Upper lobe of left lung (tissue), 6 donors: ENCODE measurements around the gene CHRM4. TPM values are rescaled to one million over a fixed set of nuclear protein-coding genes. Genes with fewer than 3 reads are reported as not detected.

ENCODE experiments used
- ATAC-seq, 2 donors: fragments of 200-7000 bp; cut with Tn5 transposase; one replicate each; pipeline ENCODE4 v1.9.1; 2022; ENCODE audit warnings: mild to moderate bottlenecking in 2 of 2, moderate library complexity in 2 of 2; ENCODE audit not compliant: low FRiP score in 2 of 2
- DNase-seq, 2 donors: peaks; one replicate each; pipeline ENCODE4 v3.0.0-alpha.2; 2019 to 2020
- H3K27ac ChIP-seq, 4 donors: fragments of 200-600 bp; sonication (generic); one replicate each; pipeline ENCODE4 v1.5.1; 2016 to 2019
- H3K27me3 ChIP-seq, 4 donors: fragments of 200-600 bp; sonication (generic); one replicate each; pipeline ENCODE4 v1.5.1; 2017 to 2019
- H3K36me3 ChIP-seq, 4 donors: fragments of 200-600 bp; sonication (generic); one replicate each; pipeline ENCODE4 v1.5.1; 2016 to 2019
- H3K4me1 ChIP-seq, 4 donors: fragments of 200-600 bp; sonication (generic); one replicate each; pipeline ENCODE4 v1.5.1; 2018 to 2019
- H3K4me3 ChIP-seq, 4 donors: fragments of 200-600 bp; sonication (generic); one replicate each; pipeline ENCODE4 v1.5.1; 2017 to 2019; ENCODE audit warnings: mild to moderate bottlenecking in 2 of 4, moderate library complexity in 1 of 4
- H3K9me3 ChIP-seq, 4 donors: fragments of 200-600 bp; sonication (generic); one replicate each; pipeline ENCODE4 v1.5.1; 2018 to 2019
- CTCF ChIP-seq, 6 experiments: fragments of 450-650 bp in 4 of 6; fragments of 200-600 bp in 2 of 6; sonication (generic) in 2 of 6; IDR thresholded peaks; one replicate each; pipeline ENCODE4 v1.5.1; 2016 to 2019; ENCODE audit warnings: antibody characterized with exemption in 6 of 6
- EP300 ChIP-seq, 4 donors: sonication (generic); formaldehyde crosslinking; IDR thresholded peaks; one replicate each; pipeline ENCODE4 v1.5.1; 2017; ENCODE audit warnings: antibody characterized with exemption in 4 of 4, control low read depth in 2 of 4
- POLR2A ChIP-seq, 4 donors: fragments of 450-650 bp; IDR thresholded peaks; one replicate each; pipeline ENCODE4 v1.5.1; 2016 to 2017; ENCODE audit warnings: antibody characterized with exemption in 4 of 4, mild to moderate bottlenecking in 2 of 4
- POLR2AphosphoS5 ChIP-seq, 2 donors: sonication (generic); formaldehyde crosslinking; IDR thresholded peaks; one replicate each; pipeline ENCODE4 v1.5.1; 2017; ENCODE audit warnings: antibody characterized with exemption in 2 of 2
- WGBS, 2 donors: methylation state at CpG; one replicate each; pipeline ENCODE4 v1.1.5; 2017 to 2018; 5-methylcytosine and 5-hydroxymethylcytosine counted together
- total RNA-seq, 6 donors: library from RNA; depleted of rRNA in 4 of 6; stranded (reverse); fragments of >200 nt in 4 of 6; gene quantifications; one replicate each; pipeline versions ENCODE4 v1.1.0 to v1.2.1, GENCODE V29; 2016 to 2021
- donor health status: DM: no; HTN: no; CAD: no; lungs with moderate emphysema.
- donor health status: DM: no; HTN: yes; CAD: no; lungs with severe emphysema.

The CHRM4 gene
- total RNA-seq, 6 donors from 2014 or later, result 0.34 to 1.4 (median 0.53) TPM; not detected in 2

- Histone ChIP-seq H3K27ac (no peak overlapping the region), H3K36me3 (peaks cover 5 to 60% (median 45%) of the 10 kb centered on the region in 4 donors), H3K4me1 (no peaks in the 10 kb centered on the region), H3K4me3 (no peak overlapping the region), H3K9me3 (no peaks in the 10 kb centered on the region), H3K27me3 (no peaks in the 10 kb centered on the region)
- DNase-seq (no peak), ATAC-seq (no peak)
- WGBS, 2 donors, result 61 to 65% methylated on average over 3 of the region's 3 CpGs
- TF ChIP-seq POLR2AphosphoS5 (IDR thresholded peaks at IDR 0.05) (no peak), EP300 (IDR thresholded peaks at IDR 0.05) (no peak), CTCF (IDR thresholded peaks at IDR 0.05) (no peak), POLR2A (IDR thresholded peaks at IDR 0.05) (no peak)
These were observed 23.3 kb upstream of the CHRM4 start for GRCh38 chr11:46414879-46415278.

GRCh38 chr11:46414466-46414796 is 22.9 kb upstream of the CHRM4 start:
- 94 to 96% methylated on average over 5 of the region's 5 CpGs for WGBS, 2 donors
- peaks cover 8 to 65% (median 49%) of the 10 kb centered on the region in 4 donors for H3K36me3 ChIP-seq
- no peak for TF ChIP-seq POLR2AphosphoS5 (IDR thresholded peaks at IDR 0.05)
- TF ChIP-seq POLR2A (IDR thresholded peaks at IDR 0.05), result no peak
- no peak for TF ChIP-seq EP300 (IDR thresholded peaks at IDR 0.05)
- ATAC-seq, result no peak
- peak in 1 of 2 donors; percentile 18 for DNase-seq
- H3K27ac ChIP-seq, result no peak overlapping the region
- no peak overlapping the region for H3K4me3 ChIP-seq
- no peaks in the 10 kb centered on the region for H3K9me3 ChIP-seq
- H3K4me1 ChIP-seq, result no peaks in the 10 kb centered on the region
- no peaks in the 10 kb centered on the region for H3K27me3 ChIP-seq

GRCh38 chr11:46413760-46414465 is 22.3 kb upstream of the CHRM4 start:
- DNase-seq (no peak), ATAC-seq (no peak)
- H3K27me3 ChIP-seq, result no peaks in the 10 kb centered on the region
- no peak overlapping the region for H3K27ac ChIP-seq
- H3K4me1 ChIP-seq, result no peaks in the 10 kb centered on the region
- TF ChIP-seq POLR2AphosphoS5 (IDR thresholded peaks at IDR 0.05) (no peak), EP300 (IDR thresholded peaks at IDR 0.05) (no peak), CTCF (IDR thresholded peaks at IDR 0.05) (no peak), POLR2A (IDR thresholded peaks at IDR 0.05) (no peak)
- no peak overlapping the region for H3K4me3 ChIP-seq
- WGBS, 2 donors, result 93 to 94% methylated on average over 8 to 9 of the region's 9 CpGs
- peaks cover 10 to 70% (median 52%) of the 10 kb centered on the region in 4 donors for H3K36me3 ChIP-seq
- H3K9me3 ChIP-seq, result no peaks in the 10 kb centered on the region

- Histone ChIP-seq H3K27ac (no peak overlapping the region), H3K4me1 (no peaks in the 10 kb centered on the region), H3K27me3 (no peaks in the 10 kb centered on the region), H3K36me3 (peaks cover 21 to 79% (median 52%) of the 10 kb centered on the region in 4 donors), H3K9me3 (no peaks in the 10 kb centered on the region), H3K4me3 (no peak overlapping the region)
- no peak for DNase-seq
- no peak for ATAC-seq
- 70 to 91% methylated on average over 5 of the region's 5 CpGs for WGBS, 2 donors
- TF ChIP-seq CTCF (IDR thresholded peaks at IDR 0.05) (no peak), POLR2A (IDR thresholded peaks at IDR 0.05) (no peak), EP300 (IDR thresholded peaks at IDR 0.05) (no peak), POLR2AphosphoS5 (IDR thresholded peaks at IDR 0.05) (no peak)
These were observed 18.4 kb upstream of the CHRM4 start for GRCh38 chr11:46410021-46410420.

GRCh38 chr11:46408407-46408986 is 16.9 kb upstream of the CHRM4 start:
- Histone ChIP-seq H3K9me3 (no peaks in the 10 kb centered on the region), H3K36me3 (peaks cover 21 to 79% (median 45%) of the 10 kb centered on the region in 4 donors), H3K27me3 (no peaks in the 10 kb centered on the region), H3K4me3 (no peak overlapping the region), H3K4me1 (no peaks in the 10 kb centered on the region), H3K27ac (no peak overlapping the region)
- WGBS, 2 donors, result 94% methylated on average over 5 of the region's 6 CpGs
- ATAC-seq, result no peak
- DNase-seq, result peak in 1 of 2 donors; percentile 21
- TF ChIP-seq POLR2AphosphoS5 (IDR thresholded peaks at IDR 0.05), result no peak
- TF ChIP-seq POLR2A (IDR thresholded peaks at IDR 0.05), result no peak
- TF ChIP-seq EP300 (IDR thresholded peaks at IDR 0.05), result no peak
- no peak for TF ChIP-seq CTCF (IDR thresholded peaks at IDR 0.05)
